NCI-H1092 (cell line): Measurements from ENCODE around the gene SUSD2.
"Not testable (repeated sequence)": the region's sequence is repeated elsewhere in the genome, so short reads cannot be mapped to it uniquely, and the experiment has no call there.

Experiments used
- DNase-seq: peaks from one replicate; lab custom pipeline; 2025; lab: John Stamatoyannopoulos, UW

Gene SUSD2

DNA sequence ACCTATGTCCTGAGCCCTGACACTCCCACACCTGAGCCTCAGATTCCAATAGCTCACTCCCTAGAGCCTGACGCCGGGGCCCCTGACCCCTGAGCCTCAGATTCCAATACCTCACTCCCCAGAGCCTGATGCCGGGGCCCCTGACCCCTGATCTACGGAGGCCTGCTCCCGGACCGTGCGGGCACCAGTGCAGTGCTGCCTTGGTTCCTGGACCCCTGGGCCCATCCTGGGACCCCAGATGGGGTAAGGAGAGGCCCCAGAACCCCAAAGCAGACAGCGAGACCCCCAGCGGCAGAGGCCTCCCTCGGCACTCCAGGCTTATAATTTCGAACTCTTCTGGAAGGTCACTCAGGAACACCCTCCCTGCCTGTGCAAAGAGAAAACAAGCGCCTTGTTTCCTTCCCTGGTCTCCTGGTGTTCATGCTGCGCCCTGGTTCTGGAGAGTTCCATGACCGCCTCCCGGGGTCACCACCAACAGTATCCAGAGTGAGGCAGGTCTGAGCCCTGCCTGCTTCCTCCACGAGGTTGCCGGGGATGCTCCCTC lies 7.5 kb downstream of the SUSD2 start:
- no peak for DNase-seq

DNA sequence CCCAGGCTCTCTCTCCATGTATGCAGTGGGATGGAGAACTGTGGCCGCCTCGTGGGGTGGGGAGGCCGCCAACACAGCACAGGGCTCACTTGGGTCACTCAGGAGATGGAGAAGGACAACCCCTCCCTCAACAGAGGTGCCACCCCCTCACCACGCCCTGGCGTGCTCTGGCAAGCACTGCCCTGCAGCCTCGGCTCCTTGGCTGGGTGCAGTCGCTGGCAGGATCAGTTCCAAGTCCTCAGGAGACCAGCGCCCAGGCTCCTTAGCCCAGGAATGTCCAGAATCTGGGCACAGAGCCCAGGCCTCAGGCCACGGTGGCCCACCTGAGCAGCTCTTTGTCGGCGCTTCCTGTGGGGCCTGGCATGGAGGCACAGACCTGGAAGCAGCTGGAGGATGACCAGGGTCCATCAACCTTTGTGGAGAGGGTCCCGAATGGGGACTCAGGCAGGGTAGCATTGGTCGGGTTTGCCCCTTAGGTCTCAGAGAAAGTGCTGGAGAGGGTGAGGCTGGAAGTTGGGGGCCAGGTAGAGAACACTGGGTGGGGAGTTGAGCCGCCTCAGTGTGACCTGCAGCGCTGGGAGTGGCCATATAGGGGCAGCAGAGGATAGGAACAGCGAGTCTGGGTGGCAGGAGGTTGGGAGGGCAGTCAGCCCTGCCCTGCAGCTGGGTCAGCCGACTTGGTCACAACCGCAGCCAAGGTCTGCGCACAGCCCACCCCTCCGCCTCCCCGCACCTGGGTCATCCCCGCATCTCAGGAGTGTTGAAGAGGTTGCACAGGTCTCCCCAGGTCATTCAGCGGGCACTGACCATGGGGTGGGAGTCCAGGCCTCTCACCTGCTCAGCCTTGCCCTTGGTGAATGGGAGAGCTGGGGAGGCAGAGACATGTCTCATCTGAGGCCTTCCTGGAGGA lies 8.2 kb downstream of the SUSD2 start:
- DNase-seq: no peak

DNA sequence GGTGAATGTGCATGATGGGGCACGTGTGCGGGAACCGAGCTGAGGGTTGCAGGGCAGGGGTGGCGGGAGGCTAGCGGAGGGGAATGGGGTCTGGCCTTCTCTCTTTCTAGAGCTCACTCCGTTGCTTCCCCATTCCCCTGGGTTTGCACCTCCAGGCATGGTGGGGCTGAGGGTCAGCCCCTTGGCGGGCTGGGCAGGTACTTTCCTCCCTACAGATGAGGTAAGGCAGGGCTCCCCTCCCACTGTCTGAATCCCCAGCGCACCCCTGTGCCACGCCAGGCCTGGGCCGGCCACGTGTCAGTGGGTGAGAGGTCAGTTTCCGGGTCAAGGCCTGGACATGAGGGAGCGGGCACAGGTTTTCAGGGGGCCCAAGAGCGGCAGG lies 8.9 kb downstream of the SUSD2 start:
- DNase-seq: no peak

- DNase-seq: no peak
Measured at GRCh38 chr22:24190596-24191208, 9.4 kb downstream of the SUSD2 start.

DNA sequence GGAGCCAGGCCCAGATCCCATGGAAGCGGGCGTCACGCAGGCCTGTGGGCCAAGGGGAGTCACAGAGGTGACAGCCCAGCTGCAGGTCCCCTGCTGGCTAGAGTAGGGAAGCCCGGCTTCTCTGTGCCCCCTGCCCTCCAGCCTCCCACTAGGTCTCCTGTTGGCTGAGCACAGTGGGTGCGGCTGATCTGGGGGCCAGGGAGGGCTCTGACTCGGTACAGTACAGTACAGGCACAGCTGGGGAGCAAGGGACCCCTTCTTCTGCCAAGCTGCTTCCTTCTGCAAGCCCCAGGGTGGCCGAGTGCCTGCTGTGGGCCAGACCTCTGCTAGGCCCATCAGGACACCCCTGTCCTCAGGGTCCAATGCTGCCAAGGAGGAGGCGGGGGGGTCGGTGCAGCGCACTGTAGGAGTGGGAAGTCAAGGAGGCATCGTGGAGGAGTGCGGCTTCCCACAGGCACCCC lies 10.1 kb downstream of the SUSD2 start:
- no peak for DNase-seq

- no peak for DNase-seq
Measured at GRCh38 chr22:24191893-24192292, 10.6 kb downstream of the SUSD2 start.

- DNase-seq: no peak
Measured at GRCh38 chr22:24198682-24199052, 17.4 kb downstream of the SUSD2 start.

- no peak for DNase-seq
Measured at GRCh38 chr22:24200619-24201212, 19.4 kb downstream of the SUSD2 start.

- no peak for DNase-seq
Measured at GRCh38 chr22:24201681-24202614, 20.7 kb downstream of the SUSD2 start.

DNA sequence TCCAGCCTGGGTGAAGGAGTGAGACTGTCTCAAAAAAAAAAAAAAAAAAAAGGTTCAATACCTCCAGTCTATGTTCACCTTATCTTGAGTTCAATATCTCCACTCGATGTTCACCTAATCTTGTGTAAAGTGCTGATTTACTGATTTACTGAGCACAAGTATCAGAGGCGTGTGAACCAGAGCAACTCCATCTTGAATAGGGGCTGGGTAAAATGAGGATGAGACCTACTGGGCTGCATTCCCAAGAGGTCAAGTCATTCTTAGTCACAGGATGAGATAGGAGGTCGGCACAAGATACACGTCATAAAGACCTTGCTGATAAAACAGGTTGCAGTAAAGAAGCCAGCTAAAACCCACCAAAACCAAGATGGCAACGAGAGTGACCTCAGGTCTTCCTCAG lies 22.6 kb downstream of the SUSD2 start:
- not testable (repeated sequence) for DNase-seq

DNA sequence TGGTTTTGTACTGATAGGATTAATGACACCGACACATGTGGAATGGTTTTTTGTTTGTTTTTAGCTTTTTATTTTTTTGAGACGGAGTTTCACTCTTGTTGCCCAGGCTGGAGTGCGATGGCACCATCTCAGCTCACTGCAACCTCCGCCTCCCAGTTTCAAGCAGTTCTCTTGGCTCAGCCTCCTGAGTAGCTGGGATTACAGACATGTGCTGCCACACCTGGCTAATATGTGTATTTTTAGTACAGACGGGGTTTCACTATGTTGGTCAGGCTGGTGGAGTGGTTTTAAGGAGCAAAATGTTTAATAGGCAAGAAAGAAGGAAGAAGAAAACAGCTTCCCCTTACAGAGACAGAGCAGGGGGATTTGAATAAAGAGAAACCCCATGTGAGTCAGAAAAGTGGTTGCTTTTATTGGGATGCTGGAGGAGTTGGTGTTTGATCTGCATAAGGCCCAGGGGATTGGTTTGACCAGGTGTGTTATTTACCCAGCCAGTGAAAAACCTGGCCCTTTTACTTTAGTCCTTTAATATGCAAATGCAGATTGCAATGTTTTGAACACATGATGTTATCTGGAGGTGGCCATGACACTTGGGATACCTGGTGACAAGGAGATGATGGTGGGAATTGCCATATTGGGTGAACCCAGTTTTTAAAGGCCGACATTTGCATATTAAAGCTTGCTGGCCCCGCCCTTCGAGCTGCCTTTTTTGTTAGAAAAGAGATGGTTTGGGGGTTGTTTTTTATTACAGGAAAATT lies 24.3 kb downstream of the SUSD2 start:
- no peak for DNase-seq

GRCh38 chr22:24206460-24207263 lies 25.4 kb downstream of the SUSD2 start:
- DNase-seq: not testable (repeated sequence)

DNA sequence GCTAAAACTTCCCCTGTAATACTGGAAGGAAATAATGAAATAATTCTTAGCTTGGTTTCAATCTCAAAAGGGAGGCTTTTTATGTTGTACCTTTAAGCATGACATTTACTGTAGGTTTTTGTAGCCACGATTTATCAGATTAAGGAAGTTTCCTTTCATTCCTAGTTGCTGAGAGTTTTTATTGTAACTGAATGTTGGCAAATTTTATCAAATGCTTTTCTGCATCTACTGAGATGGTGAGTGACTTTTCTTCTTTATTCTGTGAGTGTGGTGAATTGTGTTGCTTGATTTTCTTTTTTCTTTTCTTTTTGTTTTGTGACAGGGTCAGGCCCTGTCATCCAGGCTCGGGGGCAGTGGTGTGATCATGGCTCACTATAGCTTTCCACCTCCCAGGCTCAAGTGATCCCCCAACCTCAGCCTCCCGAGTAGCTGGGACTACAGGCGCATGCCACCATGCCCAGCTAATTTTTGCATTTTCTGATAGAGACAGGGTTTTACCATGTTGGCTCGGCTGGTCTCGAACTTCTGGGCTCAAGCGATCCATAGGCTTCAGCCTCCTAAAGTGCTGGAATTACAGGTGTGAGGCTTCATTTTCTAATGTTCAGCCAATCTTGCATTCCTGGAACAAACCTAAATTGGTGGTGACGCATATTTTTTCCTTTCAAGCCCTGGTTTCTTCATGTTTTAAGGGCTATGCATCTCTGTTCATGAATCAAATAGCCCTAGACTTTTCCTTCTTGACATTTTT lies 26.2 kb downstream of the SUSD2 start:
- DNase-seq: no peak

GRCh38 chr22:24208012-24208749 lies 26.9 kb downstream of the SUSD2 start:
- no peak for DNase-seq

GRCh38 chr22:24209016-24209415 lies 27.7 kb downstream of the SUSD2 start:
- DNase-seq: no peak

DNA sequence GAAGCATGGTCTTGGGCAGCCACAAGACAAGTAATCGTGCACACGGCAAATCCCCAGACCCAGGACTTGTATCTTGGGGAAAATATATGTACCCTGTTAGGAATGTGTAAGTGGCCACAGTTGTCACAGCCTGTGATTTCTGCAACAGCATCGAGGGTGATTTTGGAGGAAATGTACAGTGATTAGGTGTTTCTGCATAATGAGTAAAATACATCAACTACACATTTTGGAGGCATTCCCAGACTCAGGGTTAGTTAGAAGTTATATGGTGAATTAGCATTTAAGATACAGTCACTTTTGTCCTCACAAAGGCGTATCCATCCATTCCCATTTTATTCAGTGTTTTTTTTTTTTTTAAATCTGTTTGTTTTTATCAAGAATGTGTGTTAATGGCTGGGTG lies 28.4 kb downstream of the SUSD2 start:
- DNase-seq: no peak

DNA sequence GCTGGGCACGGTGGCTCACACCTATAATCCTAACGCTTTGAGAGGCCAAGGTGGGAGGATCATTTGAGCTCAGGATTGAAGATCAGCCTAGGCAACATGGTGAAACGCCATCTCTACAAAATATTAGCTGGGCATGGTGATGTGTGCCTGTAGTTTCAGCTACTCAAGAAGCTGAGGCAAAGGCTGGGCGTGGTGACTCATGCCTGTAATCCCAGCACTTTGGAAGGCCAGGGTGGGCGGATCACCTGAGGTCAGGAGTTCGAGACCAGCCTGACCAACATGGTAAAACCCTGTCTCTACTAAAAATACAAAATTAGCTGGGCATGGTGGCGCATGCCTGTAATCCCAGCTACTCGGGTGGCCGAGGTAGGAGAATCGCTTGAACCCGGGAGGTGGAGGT lies 29.1 kb downstream of the SUSD2 start:
- not testable (repeated sequence) for DNase-seq

- not testable (repeated sequence) for DNase-seq
Measured at GRCh38 chr22:24211716-24212115, 30.4 kb downstream of the SUSD2 start.

DNA sequence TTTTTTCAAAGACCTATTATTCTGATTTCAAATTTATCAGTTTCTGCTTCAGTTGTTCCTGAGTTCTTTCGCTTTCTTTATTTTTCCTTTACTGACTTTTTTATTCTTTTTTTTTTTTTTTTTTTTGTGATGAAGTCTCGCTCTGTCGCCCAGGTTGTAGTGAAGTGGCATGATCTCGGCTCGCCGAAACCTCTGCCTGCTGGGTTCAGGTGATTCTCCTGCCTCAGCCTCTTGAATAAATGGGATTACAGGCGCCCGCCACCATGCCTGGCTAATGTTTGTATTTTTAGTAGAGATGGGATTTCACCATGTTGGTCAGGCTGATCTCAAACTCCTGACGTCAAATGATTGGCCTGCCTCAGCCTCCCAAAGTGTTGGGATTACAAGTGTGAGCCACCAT lies 31.8 kb downstream of the SUSD2 start:
- DNase-seq: not testable (repeated sequence)
